H9 (cell line): Measurements from ENCODE around the gene DOCK10. TPM values are rescaled to one million over a fixed set of nuclear protein-coding genes. Genes with fewer than 3 reads are reported as not detected.
A peak's percentile ranks its signal among the peaks of the same experiment; 100 is the strongest.

Source experiments
- DNase-seq: peaks from one replicate; pipeline ENCODE4 v3.0.0-alpha.2; 2017
- H2AFZ ChIP-seq: one replicate; pipeline ENCODE4 v1.6.1; 2013; ENCODE audit warnings: mild to moderate bottlenecking, low read length, control low read depth, moderate library complexity
- H2AK5ac ChIP-seq: 2 replicates; pipeline ENCODE4 v1.6.1; 2013; ENCODE audit warnings: low read length, control low read depth, mixed read lengths; ENCODE audit not compliant: insufficient read length
- H2BK120ac ChIP-seq: one replicate; pipeline ENCODE4 v1.6.1; 2013; ENCODE audit warnings: low read depth, mild to moderate bottlenecking, low read length, control low read depth, inconsistent platforms; ENCODE audit not compliant: poor library complexity, severe bottlenecking
- H2BK12ac ChIP-seq: 2 replicates; pipeline ENCODE4 v1.6.1; 2013; ENCODE audit warnings: low read length, control low read depth, mixed read lengths, low read depth; ENCODE audit not compliant: insufficient read length
- H2BK15ac ChIP-seq: 2 replicates; pipeline ENCODE4 v1.6.1; 2013; ENCODE audit warnings: low read depth, low read length, control low read depth
- H2BK20ac ChIP-seq: one replicate; pipeline ENCODE4 v1.6.1; 2013; ENCODE audit warnings: low read depth, mild to moderate bottlenecking, low read length, control low read depth, inconsistent platforms; ENCODE audit not compliant: poor library complexity, severe bottlenecking
- H2BK5ac ChIP-seq: 2 replicates; pipeline ENCODE4 v1.6.1; 2013; ENCODE audit warnings: low read length, control low read depth, mixed read lengths; ENCODE audit not compliant: insufficient read length
- H3K14ac ChIP-seq: 2 replicates; pipeline ENCODE4 v1.6.1; 2013; ENCODE audit warnings: low read length, control low read depth; ENCODE audit not compliant: insufficient read depth
- H3K18ac ChIP-seq: 2 replicates; pipeline ENCODE4 v1.6.1; 2013; ENCODE audit warnings: low read depth, mild to moderate bottlenecking, mixed read lengths, low read length, control low read depth; ENCODE audit not compliant: insufficient read length
- H3K23ac ChIP-seq: 2 replicates; pipeline ENCODE4 v1.6.1; 2013; ENCODE audit warnings: low read length, control low read depth, mixed read lengths, low read depth; ENCODE audit not compliant: insufficient read length
- H3K23me2 ChIP-seq: 2 replicates; pipeline ENCODE4 v1.6.1; 2013; ENCODE audit warnings: low read depth, mild to moderate bottlenecking, mixed read lengths, low read length, control low read depth; ENCODE audit not compliant: insufficient read length, poor library complexity, severe bottlenecking
- H3K27ac ChIP-seq: 2 replicates; pipeline ENCODE4 v1.5.1; 2013; ENCODE audit warnings: low read length, control low read depth, mixed read lengths, low read depth; ENCODE audit not compliant: insufficient read length
- H3K27me3 ChIP-seq: 2 replicates; pipeline ENCODE4 v1.6.1; 2013; ENCODE audit warnings: low read length, control low read depth, inconsistent platforms; ENCODE audit not compliant: insufficient read depth
- H3K4ac ChIP-seq: 2 replicates; pipeline ENCODE4 v1.6.1; 2013; ENCODE audit warnings: low read depth, mild to moderate bottlenecking, control low read depth, inconsistent platforms, low read length, moderate library complexity
- H3K4me1 ChIP-seq: 2 replicates; pipeline ENCODE4 v1.6.1; 2013; ENCODE audit warnings: low read length, control low read depth, inconsistent platforms; ENCODE audit not compliant: insufficient read depth
- H3K4me2 ChIP-seq: 2 replicates; pipeline ENCODE4 v1.6.1; 2013; ENCODE audit warnings: low read length, control low read depth, mixed read lengths; ENCODE audit not compliant: insufficient read length, insufficient read depth
- H3K56ac ChIP-seq: 2 replicates; pipeline ENCODE4 v1.6.1; 2013; ENCODE audit warnings: low read depth, mild to moderate bottlenecking, mixed read lengths, low read length, control low read depth; ENCODE audit not compliant: insufficient read length
- H3K79me1 ChIP-seq: 2 replicates; pipeline ENCODE4 v1.6.1; 2013; ENCODE audit warnings: low read depth, mild to moderate bottlenecking, moderate library complexity, low read length, control low read depth, inconsistent platforms; ENCODE audit not compliant: insufficient read depth, poor library complexity, severe bottlenecking
- H3K79me2 ChIP-seq: 2 replicates; pipeline ENCODE4 v1.6.1; 2013; ENCODE audit warnings: low read length, control low read depth, inconsistent platforms; ENCODE audit not compliant: insufficient read depth
- H3K9ac ChIP-seq: 2 replicates; pipeline ENCODE4 v1.6.1; 2013; ENCODE audit warnings: low read length, control low read depth, mixed read lengths; ENCODE audit not compliant: insufficient read length; ENCODE audit errors: extremely low read depth
- H3K9me3 ChIP-seq: one replicate; pipeline ENCODE4 v1.6.1; 2013; ENCODE audit warnings: low read depth, low read length, inconsistent platforms; ENCODE audit not compliant: control insufficient read depth
- H3T11ph ChIP-seq: one replicate; pipeline ENCODE4 v1.6.1; 2013; ENCODE audit warnings: mild to moderate bottlenecking, low read length, control low read depth, inconsistent platforms
- H4K20me1 ChIP-seq: one replicate; pipeline ENCODE4 v1.6.1; 2013; ENCODE audit not compliant: control insufficient read depth, insufficient read length, insufficient read depth
- H4K5ac ChIP-seq: 2 replicates; pipeline ENCODE4 v1.6.1; 2013; ENCODE audit warnings: low read depth, mild to moderate bottlenecking, mixed read lengths, low read length, control low read depth; ENCODE audit not compliant: insufficient read length
- H4K8ac ChIP-seq: replicated peaks from 2 replicates; pipeline ENCODE4 v1.6.1; 2013; ENCODE audit warnings: low read length, control low read depth, mixed read lengths, low read depth; ENCODE audit not compliant: insufficient read length
- H4K91ac ChIP-seq: 2 replicates; pipeline ENCODE4 v1.6.1; 2013; ENCODE audit warnings: low read depth, mild to moderate bottlenecking, moderate library complexity, mixed read lengths, low read length, control low read depth; ENCODE audit not compliant: insufficient read length
- H3K27ac Mint-ChIP-seq, 3 experiments: 2 replicates in 2 of 3; 3 replicates in 1 of 3; pipeline ENCODE4 v1.8.0; 2020 to 2021; ENCODE audit warnings: mixed read lengths in 3 of 3, mild to moderate bottlenecking in 1 of 3, moderate library complexity in 1 of 3
- H3K27me3 Mint-ChIP-seq: 2 replicates; pipeline ENCODE4 v1.8.0; 2021; ENCODE audit warnings: low read depth, mild to moderate bottlenecking, moderate library complexity, mixed read lengths
- H3K36me3 Mint-ChIP-seq, 3 experiments: 2 replicates in 2 of 3; 3 replicates in 1 of 3; pipeline ENCODE4 v1.8.0; 2020 to 2021; ENCODE audit warnings: low read depth in 3 of 3, mixed read lengths in 3 of 3; ENCODE audit not compliant: insufficient read depth in 1 of 3
- H3K4me1 Mint-ChIP-seq, 2 experiments: 2 replicates each; pipeline ENCODE4 v1.8.0; 2020; ENCODE audit warnings: mixed read lengths in 2 of 2
- H3K4me3 Mint-ChIP-seq, 2 experiments: 2 replicates in 1 of 2; 3 replicates in 1 of 2; pipeline ENCODE4 v1.8.0; 2020 to 2021; ENCODE audit warnings: mild to moderate bottlenecking in 2 of 2, mixed read lengths in 2 of 2, moderate library complexity in 1 of 2
- H3K9me3 Mint-ChIP-seq, 2 experiments: 2 replicates in 1 of 2; 3 replicates in 1 of 2; pipeline ENCODE4 v1.8.0; 2020; ENCODE audit warnings: mild to moderate bottlenecking in 2 of 2, mixed read lengths in 2 of 2, moderate library complexity in 1 of 2
- CTCF ChIP-seq: fragments of 200-600 bp; sonication (generic); conservative IDR thresholded peaks from 3 replicates; pipeline ENCODE4 v1.8.0; 2021; ENCODE audit warnings: antibody characterized with exemption, mild to moderate bottlenecking
- WGBS: extraction: QIAGEN DNeasy Blood & Tissue Kit; methylation state at CpG from one replicate; pipeline ENCODE4 v1.1.7; 2013; ENCODE audit warnings: missing lambda C conversion rate, low lambda C conversion rate, mixed read lengths; ENCODE audit not compliant: insufficient read length; ENCODE audit errors: extremely low coverage; 5-methylcytosine and 5-hydroxymethylcytosine counted together
- total RNA-seq: library from RNA; stranded (reverse); gene quantifications from 2 replicates; pipeline ENCODE4 v1.2.1, GENCODE V29; 2021

The DOCK10 gene
- total RNA-seq, 1 experiment from 2014 or later = 0.79 TPM

GRCh38 chr2:224937887-224938286 is 104.4 kb downstream of the DOCK10 start:
- no peak for DNase-seq
- Histone ChIP-seq H3K4me1 (peaks cover 9% of the 10 kb centered on the region), H3K14ac (no peak overlapping the region), H3K4me2 (no peak overlapping the region), H2BK20ac (no peak overlapping the region), H3K23me2 (no peaks in the 10 kb centered on the region), H3K27ac (no peak overlapping the region), H3T11ph (no peak overlapping the region), H3K4ac (no peak overlapping the region), H3K23ac (no peak overlapping the region), H4K91ac (no peak overlapping the region), H4K20me1 (no peaks in the 10 kb centered on the region), H4K8ac (no peak overlapping the region), H3K79me1 (no peaks in the 10 kb centered on the region), H2BK12ac (no peak overlapping the region), H2BK120ac (no peak overlapping the region), H3K9me3 (no peaks in the 10 kb centered on the region), H2AFZ (no peak overlapping the region), H2AK5ac (no peak overlapping the region), H2BK5ac (no peak overlapping the region), H3K9ac (no peak overlapping the region), H2BK15ac (no peak overlapping the region), H3K79me2 (no peaks in the 10 kb centered on the region), H4K5ac (no peak overlapping the region), H3K56ac (no peak overlapping the region), H3K18ac (no peak overlapping the region), H3K27me3 (no peaks in the 10 kb centered on the region)
- Mint-ChIP-seq H3K36me3 (no peaks in the 10 kb centered on the region; a peak in 1 of 7 replicates), H3K4me3 (no peak overlapping the region), H3K27ac (peak overlapping the region in 1 of 3 experiments; percentile 1; a peak in 2 of 7 replicates), H3K27me3 (no peaks in the 10 kb centered on the region), H3K4me1 (peaks cover 44 to 52% of the 10 kb centered on the region in 2 experiments), H3K9me3 (no peaks in the 10 kb centered on the region)
- no peak for TF ChIP-seq CTCF
- WGBS = no CpG with 5 or more reads among the region's 5 CpGs
